HG02970 (cell line): ENCODE results near the gene ZXDC.

Experiments used
- ATAC-seq: cut with Tn5 transposase; IDR thresholded peaks from one replicate; pipeline ENCODE4 v1.9.1; 2021; ENCODE audit warnings: mild to moderate bottlenecking, moderate library complexity, moderate number of reproducible peaks; ENCODE audit not compliant: unreplicated experiment, low FRiP score

ZXDC gene, protein sequence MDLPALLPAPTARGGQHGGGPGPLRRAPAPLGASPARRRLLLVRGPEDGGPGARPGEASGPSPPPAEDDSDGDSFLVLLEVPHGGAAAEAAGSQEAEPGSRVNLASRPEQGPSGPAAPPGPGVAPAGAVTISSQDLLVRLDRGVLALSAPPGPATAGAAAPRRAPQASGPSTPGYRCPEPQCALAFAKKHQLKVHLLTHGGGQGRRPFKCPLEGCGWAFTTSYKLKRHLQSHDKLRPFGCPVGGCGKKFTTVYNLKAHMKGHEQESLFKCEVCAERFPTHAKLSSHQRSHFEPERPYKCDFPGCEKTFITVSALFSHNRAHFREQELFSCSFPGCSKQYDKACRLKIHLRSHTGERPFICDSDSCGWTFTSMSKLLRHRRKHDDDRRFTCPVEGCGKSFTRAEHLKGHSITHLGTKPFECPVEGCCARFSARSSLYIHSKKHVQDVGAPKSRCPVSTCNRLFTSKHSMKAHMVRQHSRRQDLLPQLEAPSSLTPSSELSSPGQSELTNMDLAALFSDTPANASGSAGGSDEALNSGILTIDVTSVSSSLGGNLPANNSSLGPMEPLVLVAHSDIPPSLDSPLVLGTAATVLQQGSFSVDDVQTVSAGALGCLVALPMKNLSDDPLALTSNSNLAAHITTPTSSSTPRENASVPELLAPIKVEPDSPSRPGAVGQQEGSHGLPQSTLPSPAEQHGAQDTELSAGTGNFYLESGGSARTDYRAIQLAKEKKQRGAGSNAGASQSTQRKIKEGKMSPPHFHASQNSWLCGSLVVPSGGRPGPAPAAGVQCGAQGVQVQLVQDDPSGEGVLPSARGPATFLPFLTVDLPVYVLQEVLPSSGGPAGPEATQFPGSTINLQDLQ

DNA sequence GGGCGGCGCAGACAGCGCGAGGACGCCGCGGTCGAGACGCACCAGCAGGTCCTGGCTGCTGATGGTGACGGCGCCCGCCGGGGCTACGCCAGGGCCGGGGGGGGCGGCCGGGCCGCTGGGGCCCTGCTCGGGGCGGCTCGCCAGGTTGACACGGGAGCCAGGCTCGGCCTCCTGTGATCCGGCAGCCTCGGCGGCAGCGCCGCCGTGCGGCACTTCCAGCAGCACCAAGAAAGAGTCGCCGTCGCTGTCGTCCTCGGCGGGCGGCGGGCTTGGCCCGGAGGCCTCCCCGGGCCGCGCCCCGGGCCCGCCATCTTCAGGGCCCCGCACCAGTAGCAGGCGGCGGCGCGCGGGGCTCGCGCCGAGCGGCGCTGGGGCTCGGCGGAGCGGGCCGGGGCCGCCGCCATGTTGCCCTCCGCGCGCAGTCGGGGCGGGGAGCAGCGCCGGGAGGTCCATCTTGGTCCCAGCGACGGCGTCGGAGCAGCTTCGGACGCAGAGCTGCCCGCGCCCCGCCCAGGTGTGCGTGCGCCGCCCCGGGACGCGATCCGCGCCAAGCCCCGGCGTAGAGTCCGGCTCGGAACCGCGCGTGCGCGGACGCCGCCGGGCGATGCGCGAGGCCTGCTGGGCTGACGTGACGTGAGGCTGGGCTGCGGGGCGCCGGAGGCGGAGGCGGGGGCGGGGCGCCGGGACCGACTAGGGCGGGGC is at the start of gene ZXDC:
Gene ZXDC, minus strand, starts transcription at position 479 of the 702 bp plus-strand sequence. Its CDS starts 26 bp downstream, at position 453.
- ATAC-seq, result peak; percentile 83

DNA sequence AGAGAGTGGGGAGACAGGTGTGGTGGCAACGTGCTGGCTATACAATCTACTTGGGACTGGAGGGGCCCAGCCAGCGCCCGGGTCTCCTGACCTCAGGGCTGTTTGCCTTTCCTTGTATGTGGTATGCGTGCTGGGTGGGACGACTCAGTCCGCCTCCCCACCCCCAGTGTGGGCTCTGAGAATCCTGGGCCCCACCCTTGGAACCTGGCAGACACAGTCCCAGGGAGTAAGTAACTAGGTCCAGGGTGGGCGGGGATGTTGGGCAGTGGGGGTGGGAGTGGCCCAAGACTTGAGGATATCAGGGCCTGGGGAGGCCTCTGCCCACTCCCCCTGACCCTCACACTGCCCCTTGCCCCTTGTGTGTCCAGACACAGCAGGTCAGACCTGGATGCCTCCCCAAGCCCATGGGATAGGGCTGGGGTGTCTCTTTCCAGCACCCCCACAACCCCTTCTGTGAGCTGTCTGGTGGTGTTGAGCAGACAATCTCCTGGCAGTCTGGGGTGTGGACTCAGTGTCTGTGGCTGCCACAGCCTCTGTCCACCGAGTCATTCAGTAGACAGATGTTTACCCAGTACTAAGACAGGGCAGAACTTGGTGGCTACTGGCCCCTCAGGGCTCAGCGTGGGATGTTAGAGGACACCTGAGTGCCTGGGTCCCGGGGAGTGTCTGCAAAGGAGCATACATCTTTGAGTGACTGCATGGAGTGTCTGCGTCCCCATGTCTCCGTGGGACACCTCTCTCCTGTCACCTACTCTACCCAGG is 49.6 kb upstream of the ZXDC start:
- ATAC-seq, result no peak

DNA sequence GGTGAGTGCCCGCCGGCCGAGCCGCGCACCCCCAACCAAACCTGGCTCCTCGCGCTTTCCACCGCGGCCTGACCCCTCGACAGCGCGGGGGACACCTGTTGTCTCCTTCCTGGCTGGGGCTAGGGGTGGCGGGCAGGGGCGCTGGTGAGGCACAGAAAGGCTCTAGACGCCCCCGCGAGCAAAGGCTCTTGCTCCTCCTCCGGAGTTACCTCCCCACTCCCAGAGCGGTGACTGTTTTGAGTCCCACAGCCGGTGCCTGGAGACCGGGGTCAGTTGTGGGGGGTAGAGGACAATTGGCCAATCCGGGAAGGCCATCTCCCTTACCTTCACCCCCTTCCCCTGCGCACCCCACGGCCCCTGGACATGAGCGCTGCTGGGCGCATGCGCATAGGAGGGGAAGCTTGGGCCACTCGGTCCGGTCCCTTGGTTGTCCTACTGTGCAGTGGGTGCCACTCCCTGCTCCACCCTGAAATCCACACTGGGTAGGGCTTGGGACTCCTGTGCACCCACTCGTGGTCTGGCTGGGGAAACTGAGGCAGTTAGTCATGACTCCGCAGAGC is 48.8 kb upstream of the ZXDC start:
- ATAC-seq, result no peak

DNA sequence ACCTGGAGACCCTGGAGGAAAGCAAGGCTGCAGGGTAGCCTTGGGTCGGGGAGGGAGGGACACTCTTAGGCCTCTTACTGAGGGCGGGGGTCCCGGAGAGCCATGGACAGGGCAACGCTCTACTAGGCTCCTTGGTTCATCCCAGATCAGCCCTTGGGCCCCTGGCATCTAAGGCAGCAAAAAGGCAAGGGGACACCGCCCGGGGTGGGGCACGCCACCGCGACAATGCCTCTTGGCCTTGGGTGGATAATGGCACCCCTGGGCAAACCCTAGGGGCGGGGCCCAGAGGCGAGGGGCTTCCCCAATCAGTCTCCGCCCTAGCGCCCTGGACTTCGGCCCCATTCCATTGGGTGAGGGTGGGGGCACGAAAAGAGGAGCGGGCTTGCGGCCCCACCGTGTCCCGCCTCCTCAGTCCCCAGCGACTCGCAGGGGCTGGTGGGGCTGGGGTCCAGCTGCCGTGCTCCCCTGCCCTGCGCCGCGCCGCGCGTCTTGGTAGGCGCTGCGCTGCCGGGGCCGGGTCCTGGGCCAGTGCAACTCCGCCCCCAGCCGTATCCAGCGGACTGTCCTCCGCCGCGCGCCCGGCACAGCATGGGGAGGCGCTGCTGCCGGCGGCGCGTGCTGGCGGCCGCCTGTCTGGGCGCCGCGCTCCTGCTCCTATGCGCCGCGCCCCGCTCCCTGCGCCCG is 48.2 kb upstream of the ZXDC start, which contains the start of gene CHST13:
Gene CHST13, plus strand, starts transcription at position 411 of the 684 bp plus-strand sequence. Its CDS starts 178 bp downstream, at position 589.
- ATAC-seq, result no peak

DNA sequence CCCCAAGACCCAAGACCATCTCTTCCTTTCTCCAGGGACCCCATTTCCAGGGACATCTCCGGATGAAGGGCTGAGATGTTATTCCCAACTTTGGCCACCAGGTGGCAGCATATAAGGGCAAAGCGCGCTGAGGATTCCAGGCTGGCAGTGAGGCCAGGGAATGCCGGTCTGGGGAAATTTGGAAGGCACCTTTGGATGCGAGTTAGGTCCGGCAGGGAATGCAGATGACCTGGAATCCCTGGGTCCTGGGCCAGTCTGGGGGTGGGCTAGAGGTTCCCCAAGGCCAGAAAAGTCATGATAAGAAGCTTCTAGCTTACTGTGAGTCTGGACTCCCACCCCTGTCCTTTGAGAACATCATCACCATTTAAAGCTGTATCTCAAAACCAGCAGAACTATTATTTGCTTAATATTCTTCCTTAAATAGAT is 46.7 kb upstream of the ZXDC start:
- no peak for ATAC-seq

DNA sequence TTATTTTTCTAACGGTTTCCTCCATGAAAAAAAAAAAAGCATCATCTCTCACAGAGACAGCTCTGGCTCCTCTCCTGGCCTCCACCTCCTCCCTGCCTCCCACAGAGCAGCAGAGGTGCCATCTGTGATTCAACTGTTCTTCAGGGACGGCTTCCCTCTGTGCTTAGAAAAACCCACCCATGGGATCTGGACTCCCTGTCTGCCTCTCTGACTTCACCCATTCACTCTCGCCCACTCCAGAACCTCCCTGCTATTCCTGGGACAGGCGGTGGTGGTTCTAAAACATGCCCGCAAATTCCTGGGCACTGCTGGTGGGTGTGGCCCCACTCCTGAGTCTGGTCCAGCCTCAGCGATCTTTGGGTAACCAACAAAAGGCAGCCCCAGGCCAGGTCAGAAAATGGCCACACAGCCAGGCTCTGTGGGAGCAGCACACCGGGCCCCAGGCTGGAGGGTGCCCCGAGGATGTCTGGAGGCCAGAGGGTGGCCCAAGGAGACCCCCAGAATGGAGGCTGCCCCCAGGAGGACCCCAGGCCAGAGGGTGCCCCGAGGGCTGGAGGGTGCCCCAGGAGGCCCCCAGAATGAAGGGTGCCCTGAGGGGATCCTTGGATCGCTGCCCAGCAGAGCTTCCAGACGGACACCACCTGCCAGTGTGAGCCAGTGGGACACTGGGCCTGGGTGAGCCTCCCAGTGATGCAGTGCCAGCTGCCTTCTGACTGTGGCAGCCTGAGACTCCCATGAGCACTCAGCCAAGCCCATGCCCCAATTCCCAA is 45.6 kb upstream of the ZXDC start:
- no peak for ATAC-seq

DNA sequence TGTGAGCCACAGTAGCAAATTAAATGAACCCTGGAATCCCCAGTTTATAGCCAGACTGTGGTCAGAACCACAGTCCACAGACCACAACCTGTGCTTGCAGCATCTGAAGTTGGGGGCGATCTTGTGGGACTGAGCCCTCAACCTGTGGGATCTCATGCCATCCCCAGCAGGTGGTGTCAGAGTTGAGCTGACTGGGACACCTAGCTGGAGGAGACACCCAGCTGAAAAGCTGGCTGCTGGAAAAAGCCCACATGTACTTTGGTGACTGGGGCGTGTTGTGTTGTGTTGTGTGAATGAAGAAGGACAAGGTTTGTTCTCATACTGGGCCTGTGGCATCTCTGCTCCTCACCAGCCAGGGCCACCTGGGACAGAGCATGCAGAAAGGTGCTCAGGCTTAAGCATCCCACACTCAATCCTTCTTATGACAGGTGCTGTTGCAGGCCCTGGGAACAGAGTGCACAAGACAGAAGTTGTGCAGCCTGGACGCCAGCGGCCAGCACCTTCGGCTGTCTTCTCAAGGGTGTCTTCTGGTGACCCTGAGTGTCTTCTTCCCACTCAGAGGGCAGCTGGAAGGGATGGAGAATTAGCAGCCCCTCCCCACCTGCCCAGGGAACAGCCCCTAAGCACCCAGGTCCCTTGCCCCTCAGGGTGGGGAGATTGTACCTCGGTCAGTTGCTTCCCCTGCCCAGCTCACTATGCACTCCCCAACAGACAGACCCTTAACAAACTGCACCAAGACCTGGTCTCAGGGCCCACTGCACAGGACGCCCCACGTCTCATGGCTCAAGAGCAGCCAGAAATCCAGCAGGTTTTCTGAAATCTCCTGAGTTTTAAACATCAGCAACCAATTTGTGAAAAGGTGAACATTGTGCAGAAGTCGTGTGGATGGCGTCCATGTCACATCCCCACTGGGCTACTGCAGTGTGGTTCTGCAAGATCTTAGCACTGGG is 44.1 kb upstream of the ZXDC start:
- ATAC-seq, result no peak

DNA sequence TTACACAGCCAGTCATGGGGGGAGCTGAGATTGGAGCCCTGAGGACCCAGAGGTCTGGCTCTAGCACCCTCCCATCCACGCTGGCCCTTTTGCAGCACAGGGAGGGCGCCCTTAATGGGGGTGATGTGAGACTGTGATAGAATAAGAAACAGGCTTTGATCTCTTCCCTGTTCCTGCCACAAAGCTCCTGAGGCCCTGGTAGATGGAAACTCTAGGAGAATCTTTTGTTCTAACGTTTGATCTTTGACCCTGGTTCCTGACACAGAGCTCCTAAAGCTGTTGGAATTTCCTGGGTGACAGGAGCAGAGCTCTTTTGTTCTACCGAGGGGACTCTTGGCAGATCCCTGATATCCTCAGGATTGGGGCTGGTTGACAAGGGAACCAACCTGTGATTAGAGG is 43.1 kb upstream of the ZXDC start:
- no peak for ATAC-seq

DNA sequence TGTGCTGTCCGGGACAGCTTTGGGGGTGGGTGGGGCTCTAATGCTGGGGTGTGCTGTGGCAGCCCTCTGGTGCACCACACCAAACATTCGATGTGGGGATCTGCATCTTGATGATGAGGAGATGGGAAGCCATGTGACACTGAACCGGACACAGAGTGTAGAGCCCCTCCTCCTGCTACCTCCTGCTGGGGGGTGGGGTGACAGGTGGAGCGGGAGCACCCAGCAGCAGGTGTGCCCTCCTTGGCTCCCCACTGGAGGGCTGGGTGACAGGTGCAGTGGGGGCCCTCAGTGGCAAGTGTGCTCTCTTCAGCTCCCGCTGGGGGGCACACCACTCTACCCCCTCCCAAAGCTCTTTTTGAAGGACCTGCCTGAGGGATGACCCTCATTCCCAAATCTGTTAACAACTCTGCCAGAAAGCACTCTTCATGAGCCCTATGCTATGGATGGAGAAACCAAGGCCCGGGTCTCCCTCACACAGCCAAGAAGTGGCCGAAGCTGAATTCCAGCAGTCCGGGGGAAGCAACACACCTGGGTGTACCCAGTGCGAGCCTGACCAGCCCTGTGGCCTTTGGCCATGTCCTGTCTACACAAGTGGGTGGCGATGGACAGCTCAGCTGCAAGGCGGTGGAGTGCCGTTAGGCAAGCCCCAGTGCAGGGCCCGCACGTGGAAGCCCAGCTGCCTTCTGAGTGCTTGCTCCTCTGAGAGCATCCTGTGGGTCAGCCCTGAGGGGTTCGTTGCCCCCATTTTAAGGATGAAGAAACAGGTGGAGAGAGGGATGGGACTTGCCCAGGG is 42.5 kb upstream of the ZXDC start:
- ATAC-seq, result no peak

DNA sequence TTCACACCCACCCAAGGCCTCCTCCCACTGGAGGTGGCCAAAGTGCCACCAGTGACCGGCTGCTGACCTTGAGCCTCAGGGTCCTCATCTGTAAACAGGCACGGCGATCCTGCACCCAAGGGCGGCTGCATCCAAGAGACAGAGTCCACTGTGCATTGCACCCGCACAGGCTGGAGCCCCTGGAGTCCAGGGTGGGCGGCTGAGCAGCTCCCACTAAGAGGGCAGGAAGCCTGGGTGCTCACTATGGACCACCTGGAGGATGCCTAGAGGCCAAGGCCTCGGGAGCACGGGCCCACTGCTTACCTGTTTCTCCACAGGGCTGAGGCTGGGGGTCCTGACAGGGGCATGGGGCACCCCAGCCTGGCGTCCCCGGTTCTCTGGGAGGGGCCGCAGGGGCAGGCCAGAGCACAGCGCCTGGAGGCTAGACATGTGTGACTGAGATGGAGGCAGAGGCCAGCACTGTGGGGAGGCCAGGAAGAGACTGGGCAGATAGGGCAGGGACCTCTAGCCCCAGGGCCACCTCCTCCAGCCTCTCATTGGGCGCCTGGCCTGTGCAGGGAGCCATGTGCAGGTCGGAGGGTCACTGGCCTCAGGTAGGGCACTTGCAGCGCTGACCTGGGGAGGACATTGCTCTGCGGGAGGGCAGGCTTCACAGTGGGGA is 41.7 kb upstream of the ZXDC start, which contains the start of gene UROC1:
Gene UROC1, minus strand, starts transcription at position 483 of the 661 bp plus-strand sequence. Its CDS starts 54 bp downstream, at position 429.
- no peak for ATAC-seq

DNA sequence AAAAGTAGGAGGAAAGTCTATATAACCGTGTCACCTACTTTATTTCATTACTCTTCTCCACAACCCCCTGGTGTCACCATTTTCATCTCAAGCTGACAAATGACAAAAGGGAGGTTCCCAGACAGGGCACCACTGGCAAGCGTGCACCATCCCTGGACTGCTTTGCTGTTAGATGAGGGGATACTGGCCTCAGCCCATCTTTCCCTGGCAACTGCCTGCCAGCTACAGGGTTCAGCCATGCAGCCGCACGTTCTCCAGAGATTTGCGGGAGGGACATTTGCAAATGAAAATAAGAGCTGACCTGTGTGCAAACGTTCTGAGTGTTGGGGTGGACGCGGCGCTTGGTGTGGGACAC is 41.2 kb upstream of the ZXDC start:
- ATAC-seq, result no peak

DNA sequence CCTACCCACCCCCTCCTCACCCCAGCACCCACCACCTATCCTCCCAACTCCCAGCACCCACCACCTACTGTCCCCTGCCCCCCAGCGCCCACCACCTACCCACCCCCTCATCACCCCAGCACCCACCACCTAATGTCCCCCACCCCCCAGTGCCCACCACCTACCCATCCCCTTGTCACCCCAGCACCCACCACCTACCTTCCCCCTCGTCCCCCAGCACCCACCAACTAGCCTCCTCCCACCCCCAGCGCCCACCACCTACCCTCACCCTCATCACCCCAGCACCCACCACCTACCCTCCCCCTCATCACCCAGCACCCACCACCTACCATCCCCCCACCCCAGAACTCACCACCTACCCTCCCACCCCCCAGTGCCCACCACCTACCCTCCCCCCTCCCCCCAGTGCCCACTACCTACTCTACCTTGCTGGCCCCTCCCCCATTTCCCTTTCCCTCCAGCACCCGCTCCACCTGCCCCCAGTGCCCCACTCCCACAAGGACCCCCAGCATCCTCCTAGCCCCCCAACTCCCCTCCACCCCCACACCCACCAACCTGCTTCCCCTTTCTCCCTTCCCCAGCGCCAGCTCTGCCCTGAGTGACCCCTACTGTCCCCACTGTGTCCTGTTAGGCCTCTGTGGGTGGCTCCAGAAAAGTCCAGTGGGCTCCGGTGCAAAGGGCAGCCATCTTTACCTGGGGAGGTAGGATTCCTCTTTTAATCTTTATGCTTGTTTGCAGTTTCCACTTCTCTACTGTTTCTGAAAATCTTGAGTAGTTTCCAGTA is 40.7 kb upstream of the ZXDC start:
- no peak for ATAC-seq

DNA sequence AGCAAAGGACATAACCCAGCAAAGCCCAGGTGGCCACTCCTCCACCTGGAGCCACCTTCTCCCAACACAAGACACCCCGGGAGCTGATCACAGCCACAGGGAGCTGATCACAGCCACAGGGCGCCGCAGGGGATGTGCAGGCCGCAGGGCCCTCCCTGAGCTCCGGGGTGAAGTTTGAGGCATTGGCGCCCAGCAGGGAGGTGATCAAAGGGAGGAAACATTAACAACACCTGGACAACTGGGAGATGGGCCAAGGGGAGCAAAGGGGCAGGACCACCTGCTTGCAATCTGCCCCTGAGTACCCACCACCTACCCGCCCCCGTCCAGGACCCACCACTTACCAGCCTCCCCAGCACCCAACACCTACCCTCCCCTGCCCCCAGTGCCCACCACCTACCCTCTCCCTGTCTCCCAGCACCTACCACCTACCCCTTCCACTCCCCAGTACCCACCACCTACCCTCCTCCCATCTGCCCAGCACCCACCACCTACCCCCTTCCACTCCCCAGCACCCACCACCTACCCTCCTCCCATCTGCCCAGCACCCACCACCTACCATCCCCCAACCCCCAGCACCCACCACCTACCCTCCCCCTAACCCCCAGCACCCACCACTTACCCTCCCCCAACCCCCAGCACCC is 39.5 kb upstream of the ZXDC start:
- no peak for ATAC-seq

DNA sequence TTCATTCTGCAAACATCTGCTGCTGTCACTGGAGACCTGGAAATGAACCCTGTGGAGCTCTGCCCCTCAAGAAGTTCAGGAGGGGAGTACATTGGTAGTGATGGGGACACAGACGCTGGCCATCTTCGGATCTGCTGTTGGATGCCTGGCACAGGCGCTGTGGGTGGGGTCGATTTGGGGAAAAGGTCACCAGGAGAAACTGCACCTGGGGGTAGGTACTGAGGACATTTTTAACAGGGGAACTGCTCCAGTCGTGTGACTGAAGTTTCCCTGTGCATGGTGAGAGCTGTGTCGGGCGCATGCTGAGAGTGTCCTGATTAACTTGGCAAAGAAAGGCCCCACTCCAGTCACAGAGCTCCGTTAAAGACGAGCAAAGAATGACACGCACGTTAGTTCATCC is 38.5 kb upstream of the ZXDC start:
- ATAC-seq, result no peak
